GM12891 (cell line): Measurements from ENCODE around the gene MGMT.

Experiments used
- DNase-seq: peaks from one replicate; pipeline ENCODE4 v3.0.0; 2011; ENCODE audit warnings: low spot score; ENCODE audit not compliant: insufficient read length
- FAIRE-seq: peaks from 2 replicates; lab custom pipeline; 2011; peaks lifted over from hg19 to GRCh38; lab: Jason Lieb, UNC
- PAX5 ChIP-seq: IDR thresholded peaks from 2 replicates; pipeline ENCODE4 v1.6.1; 2011; ENCODE audit warnings: low read length, moderate library complexity, mild to moderate bottlenecking; ENCODE audit not compliant: insufficient read depth, severe bottlenecking
- POLR2A ChIP-seq: IDR thresholded peaks from 2 replicates; pipeline ENCODE4 v1.6.1; 2011; ENCODE audit warnings: low read depth, low read length, control low read depth
- POLR2AphosphoS5 ChIP-seq: IDR thresholded peaks from 2 replicates; pipeline ENCODE4 v1.6.1; 2011; ENCODE audit warnings: low read depth, low read length, control low read depth
- POU2F2 ChIP-seq: IDR thresholded peaks from 2 replicates; pipeline ENCODE4 v1.6.1; 2011; ENCODE audit warnings: low read depth, mild to moderate bottlenecking, control low read depth, low read length, moderate library complexity
- SPI1 ChIP-seq: IDR thresholded peaks from 2 replicates; pipeline ENCODE4 v1.6.1; 2011; ENCODE audit warnings: low read depth, low read length, control low read depth
- TAF1 ChIP-seq: IDR thresholded peaks from 2 replicates; pipeline ENCODE4 v1.6.1; 2011; ENCODE audit warnings: low read depth, low read length, control low read depth

MGMT gene

GRCh38 chr10:129523723-129524316, 56.8 kb downstream of the MGMT start:
- DNase-seq: no peak
- TF ChIP-seq POLR2AphosphoS5 (no peak), TAF1 (no peak), PAX5 (no peak), POLR2A (no peak), POU2F2 (no peak), SPI1 (no peak)
- FAIRE-seq: no peak

- TF ChIP-seq PAX5 (no peak), SPI1 (no peak), POLR2A (no peak), POLR2AphosphoS5 (no peak), TAF1 (no peak), POU2F2 (no peak)
- no peak for DNase-seq
- FAIRE-seq: no peak
Observed at GRCh38 chr10:129524936-129525335, 57.9 kb downstream of the MGMT start.

- no peak for DNase-seq
- FAIRE-seq: no peak
- no peak for TF ChIP-seq POLR2AphosphoS5
- TF ChIP-seq SPI1: no peak
- no peak for TF ChIP-seq POU2F2
- TF ChIP-seq PAX5: no peak
- TF ChIP-seq TAF1: no peak
- TF ChIP-seq POLR2A: no peak
Observed at GRCh38 chr10:129525401-129525801, 58.4 kb downstream of the MGMT start.

- TF ChIP-seq TAF1: no peak
- TF ChIP-seq SPI1: no peak
- no peak for TF ChIP-seq POLR2AphosphoS5
- TF ChIP-seq POLR2A: no peak
- TF ChIP-seq POU2F2: no peak
- TF ChIP-seq PAX5: no peak
- FAIRE-seq: no peak
- DNase-seq: no peak
Observed at GRCh38 chr10:129526943-129527342, 59.9 kb downstream of the MGMT start.

GRCh38 chr10:129528376-129528978, 61.4 kb downstream of the MGMT start:
- DNase-seq: no peak
- no peak for TF ChIP-seq PAX5
- no peak for TF ChIP-seq POU2F2
- TF ChIP-seq TAF1: no peak
- TF ChIP-seq POLR2AphosphoS5: no peak
- FAIRE-seq: no peak

- no peak for TF ChIP-seq POLR2AphosphoS5
- no peak for TF ChIP-seq TAF1
- no peak for TF ChIP-seq PAX5
- TF ChIP-seq SPI1: no peak
- TF ChIP-seq POU2F2: no peak
- TF ChIP-seq POLR2A: no peak
- FAIRE-seq (no peak), DNase-seq (no peak)
Observed at GRCh38 chr10:129530581-129530980, 63.5 kb downstream of the MGMT start.

- DNase-seq: no peak
- FAIRE-seq: no peak
- no peak for TF ChIP-seq POLR2AphosphoS5
- no peak for TF ChIP-seq TAF1
- no peak for TF ChIP-seq POLR2A
- no peak for TF ChIP-seq POU2F2
Observed at GRCh38 chr10:129531195-129531968, 64.3 kb downstream of the MGMT start.

- no peak for TF ChIP-seq SPI1
- TF ChIP-seq POLR2A: no peak
- no peak for TF ChIP-seq POLR2AphosphoS5
- no peak for TF ChIP-seq PAX5
- TF ChIP-seq TAF1: no peak
- no peak for DNase-seq
- no peak for FAIRE-seq
Observed at GRCh38 chr10:129531969-129532660, 65.1 kb downstream of the MGMT start.

GRCh38 chr10:129532838-129533237, 65.8 kb downstream of the MGMT start:
- TF ChIP-seq POU2F2 (no peak), SPI1 (no peak), POLR2AphosphoS5 (no peak), TAF1 (no peak), PAX5 (no peak), POLR2A (no peak)
- FAIRE-seq (no peak), DNase-seq (no peak)

GRCh38 chr10:129533281-129533680, 66.2 kb downstream of the MGMT start:
- no peak for TF ChIP-seq SPI1
- no peak for TF ChIP-seq PAX5
- TF ChIP-seq POLR2A: no peak
- TF ChIP-seq TAF1: no peak
- DNase-seq (no peak), FAIRE-seq (no peak)
